H9 (cell line): ENCODE data around the gene TANGO6. TPM values are rescaled to one million over a fixed set of nuclear protein-coding genes. Genes with fewer than 3 reads are reported as not detected.

Source experiments
- DNase-seq: peaks from one replicate; pipeline ENCODE4 v3.0.0-alpha.2; 2017
- H2AFZ ChIP-seq: one replicate; pipeline ENCODE4 v1.6.1; 2013; ENCODE audit warnings: mild to moderate bottlenecking, low read length, control low read depth, moderate library complexity
- H2AK5ac ChIP-seq: 2 replicates; pipeline ENCODE4 v1.6.1; 2013; ENCODE audit warnings: low read length, control low read depth, mixed read lengths; ENCODE audit not compliant: insufficient read length
- H2BK120ac ChIP-seq: one replicate; pipeline ENCODE4 v1.6.1; 2013; ENCODE audit warnings: low read depth, mild to moderate bottlenecking, low read length, control low read depth, inconsistent platforms; ENCODE audit not compliant: poor library complexity, severe bottlenecking
- H2BK12ac ChIP-seq: 2 replicates; pipeline ENCODE4 v1.6.1; 2013; ENCODE audit warnings: low read length, control low read depth, mixed read lengths, low read depth; ENCODE audit not compliant: insufficient read length
- H2BK15ac ChIP-seq: 2 replicates; pipeline ENCODE4 v1.6.1; 2013; ENCODE audit warnings: low read depth, low read length, control low read depth
- H2BK20ac ChIP-seq: one replicate; pipeline ENCODE4 v1.6.1; 2013; ENCODE audit warnings: low read depth, mild to moderate bottlenecking, low read length, control low read depth, inconsistent platforms; ENCODE audit not compliant: poor library complexity, severe bottlenecking
- H2BK5ac ChIP-seq: 2 replicates; pipeline ENCODE4 v1.6.1; 2013; ENCODE audit warnings: low read length, control low read depth, mixed read lengths; ENCODE audit not compliant: insufficient read length
- H3K14ac ChIP-seq: 2 replicates; pipeline ENCODE4 v1.6.1; 2013; ENCODE audit warnings: low read length, control low read depth; ENCODE audit not compliant: insufficient read depth
- H3K18ac ChIP-seq: 2 replicates; pipeline ENCODE4 v1.6.1; 2013; ENCODE audit warnings: low read depth, mild to moderate bottlenecking, mixed read lengths, low read length, control low read depth; ENCODE audit not compliant: insufficient read length
- H3K23ac ChIP-seq: 2 replicates; pipeline ENCODE4 v1.6.1; 2013; ENCODE audit warnings: low read length, control low read depth, mixed read lengths, low read depth; ENCODE audit not compliant: insufficient read length
- H3K23me2 ChIP-seq: 2 replicates; pipeline ENCODE4 v1.6.1; 2013; ENCODE audit warnings: low read depth, mild to moderate bottlenecking, mixed read lengths, low read length, control low read depth; ENCODE audit not compliant: insufficient read length, poor library complexity, severe bottlenecking
- H3K27ac ChIP-seq: 2 replicates; pipeline ENCODE4 v1.5.1; 2013; ENCODE audit warnings: low read length, control low read depth, mixed read lengths, low read depth; ENCODE audit not compliant: insufficient read length
- H3K27me3 ChIP-seq: 2 replicates; pipeline ENCODE4 v1.6.1; 2013; ENCODE audit warnings: low read length, control low read depth, inconsistent platforms; ENCODE audit not compliant: insufficient read depth
- H3K4ac ChIP-seq: 2 replicates; pipeline ENCODE4 v1.6.1; 2013; ENCODE audit warnings: low read depth, mild to moderate bottlenecking, control low read depth, inconsistent platforms, low read length, moderate library complexity
- H3K4me1 ChIP-seq: 2 replicates; pipeline ENCODE4 v1.6.1; 2013; ENCODE audit warnings: low read length, control low read depth, inconsistent platforms; ENCODE audit not compliant: insufficient read depth
- H3K4me2 ChIP-seq: 2 replicates; pipeline ENCODE4 v1.6.1; 2013; ENCODE audit warnings: low read length, control low read depth, mixed read lengths; ENCODE audit not compliant: insufficient read length, insufficient read depth
- H3K56ac ChIP-seq: 2 replicates; pipeline ENCODE4 v1.6.1; 2013; ENCODE audit warnings: low read depth, mild to moderate bottlenecking, mixed read lengths, low read length, control low read depth; ENCODE audit not compliant: insufficient read length
- H3K79me1 ChIP-seq: 2 replicates; pipeline ENCODE4 v1.6.1; 2013; ENCODE audit warnings: low read depth, mild to moderate bottlenecking, moderate library complexity, low read length, control low read depth, inconsistent platforms; ENCODE audit not compliant: insufficient read depth, poor library complexity, severe bottlenecking
- H3K79me2 ChIP-seq: 2 replicates; pipeline ENCODE4 v1.6.1; 2013; ENCODE audit warnings: low read length, control low read depth, inconsistent platforms; ENCODE audit not compliant: insufficient read depth
- H3K9ac ChIP-seq: 2 replicates; pipeline ENCODE4 v1.6.1; 2013; ENCODE audit warnings: low read length, control low read depth, mixed read lengths; ENCODE audit not compliant: insufficient read length; ENCODE audit errors: extremely low read depth
- H3K9me3 ChIP-seq: one replicate; pipeline ENCODE4 v1.6.1; 2013; ENCODE audit warnings: low read depth, low read length, inconsistent platforms; ENCODE audit not compliant: control insufficient read depth
- H3T11ph ChIP-seq: one replicate; pipeline ENCODE4 v1.6.1; 2013; ENCODE audit warnings: mild to moderate bottlenecking, low read length, control low read depth, inconsistent platforms
- H4K20me1 ChIP-seq: one replicate; pipeline ENCODE4 v1.6.1; 2013; ENCODE audit not compliant: control insufficient read depth, insufficient read length, insufficient read depth
- H4K5ac ChIP-seq: 2 replicates; pipeline ENCODE4 v1.6.1; 2013; ENCODE audit warnings: low read depth, mild to moderate bottlenecking, mixed read lengths, low read length, control low read depth; ENCODE audit not compliant: insufficient read length
- H4K8ac ChIP-seq: replicated peaks from 2 replicates; pipeline ENCODE4 v1.6.1; 2013; ENCODE audit warnings: low read length, control low read depth, mixed read lengths, low read depth; ENCODE audit not compliant: insufficient read length
- H4K91ac ChIP-seq: 2 replicates; pipeline ENCODE4 v1.6.1; 2013; ENCODE audit warnings: low read depth, mild to moderate bottlenecking, moderate library complexity, mixed read lengths, low read length, control low read depth; ENCODE audit not compliant: insufficient read length
- H3K27ac Mint-ChIP-seq, 3 experiments: 2 replicates in 2 of 3; 3 replicates in 1 of 3; pipeline ENCODE4 v1.8.0; 2020 to 2021; ENCODE audit warnings: mixed read lengths in 3 of 3, mild to moderate bottlenecking in 1 of 3, moderate library complexity in 1 of 3
- H3K27me3 Mint-ChIP-seq: 2 replicates; pipeline ENCODE4 v1.8.0; 2021; ENCODE audit warnings: low read depth, mild to moderate bottlenecking, moderate library complexity, mixed read lengths
- H3K36me3 Mint-ChIP-seq, 3 experiments: 2 replicates in 2 of 3; 3 replicates in 1 of 3; pipeline ENCODE4 v1.8.0; 2020 to 2021; ENCODE audit warnings: low read depth in 3 of 3, mixed read lengths in 3 of 3; ENCODE audit not compliant: insufficient read depth in 1 of 3
- H3K4me1 Mint-ChIP-seq, 2 experiments: 2 replicates each; pipeline ENCODE4 v1.8.0; 2020; ENCODE audit warnings: mixed read lengths in 2 of 2
- H3K4me3 Mint-ChIP-seq, 2 experiments: 2 replicates in 1 of 2; 3 replicates in 1 of 2; pipeline ENCODE4 v1.8.0; 2020 to 2021; ENCODE audit warnings: mild to moderate bottlenecking in 2 of 2, mixed read lengths in 2 of 2, moderate library complexity in 1 of 2
- H3K9me3 Mint-ChIP-seq, 2 experiments: 2 replicates in 1 of 2; 3 replicates in 1 of 2; pipeline ENCODE4 v1.8.0; 2020; ENCODE audit warnings: mild to moderate bottlenecking in 2 of 2, mixed read lengths in 2 of 2, moderate library complexity in 1 of 2
- CTCF ChIP-seq: fragments of 200-600 bp; sonication (generic); conservative IDR thresholded peaks from 3 replicates; pipeline ENCODE4 v1.8.0; 2021; ENCODE audit warnings: antibody characterized with exemption, mild to moderate bottlenecking
- WGBS: extraction: QIAGEN DNeasy Blood & Tissue Kit; methylation state at CpG from one replicate; pipeline ENCODE4 v1.1.7; 2013; ENCODE audit warnings: missing lambda C conversion rate, low lambda C conversion rate, mixed read lengths; ENCODE audit not compliant: insufficient read length; ENCODE audit errors: extremely low coverage; 5-methylcytosine and 5-hydroxymethylcytosine counted together
- total RNA-seq: library from RNA; stranded (reverse); gene quantifications from 2 replicates; pipeline ENCODE4 v1.2.1, GENCODE V29; 2021

TANGO6 gene
- total RNA-seq, 1 experiment from 2014 or later: 12.0 TPM

GRCh38 chr16:68806981-68807380 lies 36.4 kb upstream of the TANGO6 start:
- Histone ChIP-seq H3K4me1 (no peaks in the 10 kb centered on the region), H3K79me1 (peaks cover 5% of the 10 kb centered on the region), H3K9ac (no peak overlapping the region), H2BK12ac (no peak overlapping the region), H3K56ac (no peak overlapping the region), H2BK120ac (no peak overlapping the region), H3K18ac (no peak overlapping the region), H3K14ac (no peak overlapping the region), H2BK20ac (no peak overlapping the region), H3K79me2 (no peaks in the 10 kb centered on the region), H3T11ph (no peak overlapping the region), H4K5ac (no peak overlapping the region), H3K27ac (no peak overlapping the region), H4K20me1 (no peaks in the 10 kb centered on the region), H4K8ac (no peak overlapping the region), H2BK15ac (no peak overlapping the region), H3K4ac (no peak overlapping the region), H3K27me3 (no peaks in the 10 kb centered on the region), H4K91ac (no peak overlapping the region), H2AK5ac (no peak overlapping the region), H3K23ac (no peak overlapping the region), H2BK5ac (no peak overlapping the region), H3K23me2 (no peaks in the 10 kb centered on the region), H3K4me2 (no peak overlapping the region), H3K9me3 (no peaks in the 10 kb centered on the region), H2AFZ (no peak overlapping the region)
- WGBS: no CpG with 5 or more reads among the region's 1 CpG
- Mint-ChIP-seq H3K36me3 (peaks cover 39 to 79% (median 76%) of the 10 kb centered on the region in 3 experiments), H3K27ac (0 out of 7 replicates have a peak overlapping the region, but pooled peaks of 1 of the 3 experiments have one; percentile 76), H3K27me3 (no peaks in the 10 kb centered on the region), H3K4me3 (no peak overlapping the region), H3K9me3 (no peaks in the 10 kb centered on the region), H3K4me1 (peaks cover 12 to 13% of the 10 kb centered on the region in 2 experiments)
- no peak for TF ChIP-seq CTCF
- no peak for DNase-seq
